T-helper 1 cell treated with Interleukin-12 subunit alpha and Interleukin-12 subunit beta and Interleukin-4 antibody, amounts not matched to agents 30 μg/mL and 1 μg/mL, for 36 hours (primary cell): ENCODE results near the gene PKLR.
"Not testable (repeated sequence)": the region's sequence is repeated elsewhere in the genome, so short reads cannot be mapped to it uniquely, and the experiment has no call there.

Experiments
- H3K27ac Mint-ChIP-seq: one replicate; pipeline ENCODE4 v1.8.0; 2021; ENCODE audit warnings: mild to moderate bottlenecking, mixed read lengths
- H3K27me3 Mint-ChIP-seq: one replicate; pipeline ENCODE4 v1.8.0; 2021; ENCODE audit warnings: low read depth, mixed read lengths
- H3K36me3 Mint-ChIP-seq: one replicate; pipeline ENCODE4 v1.8.0; 2021; ENCODE audit warnings: low read depth, mixed read lengths
- H3K4me1 Mint-ChIP-seq: one replicate; pipeline ENCODE4 v1.8.0; 2021; ENCODE audit warnings: low read depth, mixed read lengths
- H3K4me3 Mint-ChIP-seq: one replicate; pipeline ENCODE4 v1.8.0; 2021; ENCODE audit warnings: mild to moderate bottlenecking, moderate library complexity, mixed read lengths
- H3K9me3 Mint-ChIP-seq: one replicate; pipeline ENCODE4 v1.8.0; 2021; ENCODE audit warnings: mixed read lengths

Gene PKLR

GRCh38 chr1:155300553-155301329 lies 497 bp downstream of the PKLR start:
- H3K4me3 Mint-ChIP-seq = no peak overlapping the region

GRCh38 chr1:155300024-155300423 lies 1.2 kb downstream of the PKLR start:
- Mint-ChIP-seq H3K9me3 (no peaks in the 10 kb centered on the region), H3K4me1 (peaks cover 5% of the 10 kb centered on the region), H3K36me3 (peaks cover 8% of the 10 kb centered on the region), H3K4me3 (no peak overlapping the region), H3K27ac (no peak overlapping the region), H3K27me3 (peaks cover 30% of the 10 kb centered on the region)

More at GRCh38 chr1:155300553-155301329, 497 bp downstream of the PKLR start:
- Mint-ChIP-seq H3K9me3 (no peaks in the 10 kb centered on the region), H3K4me1 (peaks cover 5% of the 10 kb centered on the region), H3K27ac (no peak overlapping the region), H3K36me3 (peaks cover 7% of the 10 kb centered on the region), H3K27me3 (peaks cover 27% of the 10 kb centered on the region)

- H3K36me3 Mint-ChIP-seq = peaks cover 8% of the 10 kb centered on the region
- H3K27me3 Mint-ChIP-seq = peaks cover 51% of the 10 kb centered on the region
- H3K4me3 Mint-ChIP-seq = no peak overlapping the region
- H3K9me3 Mint-ChIP-seq = no peaks in the 10 kb centered on the region
- H3K27ac Mint-ChIP-seq = no peak overlapping the region
- H3K4me1 Mint-ChIP-seq = peaks cover 9% of the 10 kb centered on the region
Observed at GRCh38 chr1:155297384-155297783, 3.9 kb downstream of the PKLR start.

- Mint-ChIP-seq H3K4me3 (no peak overlapping the region), H3K9me3 (no peaks in the 10 kb centered on the region), H3K4me1 (peaks cover 9% of the 10 kb centered on the region), H3K36me3 (peaks cover 8% of the 10 kb centered on the region), H3K27me3 (peaks cover 55% of the 10 kb centered on the region), H3K27ac (no peak overlapping the region)
Observed at GRCh38 chr1:155296661-155297060, 4.6 kb downstream of the PKLR start.

GRCh38 chr1:155295942-155296267 lies 5.3 kb downstream of the PKLR start:
- H3K9me3 Mint-ChIP-seq = no peaks in the 10 kb centered on the region
- peaks cover 8% of the 10 kb centered on the region for H3K36me3 Mint-ChIP-seq
- peaks cover 59% of the 10 kb centered on the region for H3K27me3 Mint-ChIP-seq
- H3K4me3 Mint-ChIP-seq = no peak overlapping the region
- H3K4me1 Mint-ChIP-seq = peaks cover 9% of the 10 kb centered on the region
- no peak overlapping the region for H3K27ac Mint-ChIP-seq

GRCh38 chr1:155295183-155295941 lies 5.9 kb downstream of the PKLR start:
- peaks cover 8% of the 10 kb centered on the region for H3K36me3 Mint-ChIP-seq
- no peaks in the 10 kb centered on the region for H3K9me3 Mint-ChIP-seq
- no peak overlapping the region for H3K4me3 Mint-ChIP-seq
- peaks cover 59% of the 10 kb centered on the region for H3K27me3 Mint-ChIP-seq
- H3K4me1 Mint-ChIP-seq = peaks cover 9% of the 10 kb centered on the region
- no peak overlapping the region for H3K27ac Mint-ChIP-seq

GRCh38 chr1:155294520-155295182 lies 6.6 kb downstream of the PKLR start:
- H3K36me3 Mint-ChIP-seq = peaks cover 8% of the 10 kb centered on the region
- H3K27ac Mint-ChIP-seq = no peak overlapping the region

GRCh38 chr1:155293086-155293749 lies 8.0 kb downstream of the PKLR start:
- peaks cover 60% of the 10 kb centered on the region for H3K27me3 Mint-ChIP-seq
- no peaks in the 10 kb centered on the region for H3K9me3 Mint-ChIP-seq
- H3K36me3 Mint-ChIP-seq = peaks cover 8% of the 10 kb centered on the region
- no peak overlapping the region for H3K4me3 Mint-ChIP-seq
- H3K4me1 Mint-ChIP-seq = peaks cover 7% of the 10 kb centered on the region
- no peak overlapping the region for H3K27ac Mint-ChIP-seq

More at GRCh38 chr1:155294520-155295182, 6.6 kb downstream of the PKLR start:
- H3K9me3 Mint-ChIP-seq = no peaks in the 10 kb centered on the region
- H3K4me1 Mint-ChIP-seq = peaks cover 9% of the 10 kb centered on the region
- peak overlapping the region; percentile 42 for H3K4me3 Mint-ChIP-seq
- peaks cover 63% of the 10 kb centered on the region for H3K27me3 Mint-ChIP-seq

- H3K4me3 Mint-ChIP-seq, H3K4me1 Mint-ChIP-seq, H3K9me3 Mint-ChIP-seq, H3K27ac Mint-ChIP-seq, H3K36me3 Mint-ChIP-seq: not testable (repeated sequence)
- peaks cover 39% of the 10 kb centered on the region for H3K27me3 Mint-ChIP-seq
Observed at GRCh38 chr1:155291006-155291405, 10.2 kb downstream of the PKLR start.

GRCh38 chr1:155287987-155288543 lies 13.2 kb downstream of the PKLR start:
- H3K9me3 Mint-ChIP-seq = no peaks in the 10 kb centered on the region
- no peak overlapping the region for H3K27ac Mint-ChIP-seq
- H3K4me3 Mint-ChIP-seq = no peak overlapping the region
- H3K27me3 Mint-ChIP-seq = peaks cover 14% of the 10 kb centered on the region
- H3K4me1 Mint-ChIP-seq = no peaks in the 10 kb centered on the region
- no peaks in the 10 kb centered on the region for H3K36me3 Mint-ChIP-seq

- H3K9me3 Mint-ChIP-seq = no peaks in the 10 kb centered on the region
- no peaks in the 10 kb centered on the region for H3K4me1 Mint-ChIP-seq
- H3K27me3 Mint-ChIP-seq = peaks cover 7% of the 10 kb centered on the region
- no peak overlapping the region for H3K27ac Mint-ChIP-seq
- no peaks in the 10 kb centered on the region for H3K36me3 Mint-ChIP-seq
- no peak overlapping the region for H3K4me3 Mint-ChIP-seq
Observed at GRCh38 chr1:155286544-155286943, 14.7 kb downstream of the PKLR start.

GRCh38 chr1:155285631-155286044 lies 15.6 kb downstream of the PKLR start:
- no peaks in the 10 kb centered on the region for H3K4me1 Mint-ChIP-seq
- H3K27ac Mint-ChIP-seq = no peak overlapping the region
- H3K36me3 Mint-ChIP-seq = no peaks in the 10 kb centered on the region
- H3K27me3 Mint-ChIP-seq = peaks cover 5% of the 10 kb centered on the region
- H3K9me3 Mint-ChIP-seq = no peaks in the 10 kb centered on the region
- no peak overlapping the region for H3K4me3 Mint-ChIP-seq

GRCh38 chr1:155285063-155285462 lies 16.2 kb downstream of the PKLR start:
- Mint-ChIP-seq H3K27me3 (peaks cover 2% of the 10 kb centered on the region), H3K9me3 (no peaks in the 10 kb centered on the region), H3K4me3 (no peak overlapping the region), H3K36me3 (no peaks in the 10 kb centered on the region), H3K4me1 (no peaks in the 10 kb centered on the region), H3K27ac (no peak overlapping the region)

- H3K4me1 Mint-ChIP-seq = no peaks in the 10 kb centered on the region
- no peaks in the 10 kb centered on the region for H3K9me3 Mint-ChIP-seq
- peaks cover 1% of the 10 kb centered on the region for H3K27me3 Mint-ChIP-seq
- H3K36me3 Mint-ChIP-seq = no peaks in the 10 kb centered on the region
- no peak overlapping the region for H3K4me3 Mint-ChIP-seq
- H3K27ac Mint-ChIP-seq = no peak overlapping the region
Observed at GRCh38 chr1:155284476-155284875, 16.8 kb downstream of the PKLR start.
